22Rv1 (cell line): ENCODE measurements around the gene DDX60.

Experiments used
- CTCF ChIP-seq: fragments of 450-650 bp; IDR thresholded peaks from 2 replicates; pipeline ENCODE4 v1.5.1; 2017; ENCODE audit warnings: mild to moderate bottlenecking
- ZFX ChIP-seq: fragments of 450-650 bp; IDR thresholded peaks from 2 replicates; pipeline ENCODE4 v1.6.1; 2017; ENCODE audit warnings: antibody characterized with exemption, borderline replicate concordance

- TF ChIP-seq CTCF (no peak), ZFX (no peak)
Observed at GRCh38 chr4:168200685-168201084, 117.9 kb downstream of the DDX60 start.
